IPS-18a (cell line): ENCODE results near the gene ABCB8.

Experiments used
- H3K27ac ChIP-seq: one replicate; pipeline ENCODE4 v1.5.1; 2013; ENCODE audit warnings: low read length
- H3K27me3 ChIP-seq: one replicate; pipeline ENCODE4 v1.6.1; 2013; ENCODE audit warnings: mild to moderate bottlenecking, low read length; ENCODE audit not compliant: control insufficient read depth, insufficient read depth
- H3K36me3 ChIP-seq: one replicate; pipeline ENCODE4 v1.6.1; 2013; ENCODE audit warnings: low read depth, low read length; ENCODE audit not compliant: control insufficient read depth
- H3K4me1 ChIP-seq: one replicate; pipeline ENCODE4 v1.6.1; 2013; ENCODE audit warnings: low read depth, low read length; ENCODE audit not compliant: control insufficient read depth
- H3K4me3 ChIP-seq: one replicate; pipeline ENCODE4 v1.5.1; 2013; ENCODE audit warnings: low read length
- H3K9ac ChIP-seq: one replicate; pipeline ENCODE4 v1.6.1; 2013; ENCODE audit warnings: mild to moderate bottlenecking, low read length, moderate library complexity
- H3K9me3 ChIP-seq: one replicate; pipeline ENCODE4 v1.6.1; 2013; ENCODE audit warnings: low read depth, low read length; ENCODE audit not compliant: control insufficient read depth

Gene ABCB8

DNA sequence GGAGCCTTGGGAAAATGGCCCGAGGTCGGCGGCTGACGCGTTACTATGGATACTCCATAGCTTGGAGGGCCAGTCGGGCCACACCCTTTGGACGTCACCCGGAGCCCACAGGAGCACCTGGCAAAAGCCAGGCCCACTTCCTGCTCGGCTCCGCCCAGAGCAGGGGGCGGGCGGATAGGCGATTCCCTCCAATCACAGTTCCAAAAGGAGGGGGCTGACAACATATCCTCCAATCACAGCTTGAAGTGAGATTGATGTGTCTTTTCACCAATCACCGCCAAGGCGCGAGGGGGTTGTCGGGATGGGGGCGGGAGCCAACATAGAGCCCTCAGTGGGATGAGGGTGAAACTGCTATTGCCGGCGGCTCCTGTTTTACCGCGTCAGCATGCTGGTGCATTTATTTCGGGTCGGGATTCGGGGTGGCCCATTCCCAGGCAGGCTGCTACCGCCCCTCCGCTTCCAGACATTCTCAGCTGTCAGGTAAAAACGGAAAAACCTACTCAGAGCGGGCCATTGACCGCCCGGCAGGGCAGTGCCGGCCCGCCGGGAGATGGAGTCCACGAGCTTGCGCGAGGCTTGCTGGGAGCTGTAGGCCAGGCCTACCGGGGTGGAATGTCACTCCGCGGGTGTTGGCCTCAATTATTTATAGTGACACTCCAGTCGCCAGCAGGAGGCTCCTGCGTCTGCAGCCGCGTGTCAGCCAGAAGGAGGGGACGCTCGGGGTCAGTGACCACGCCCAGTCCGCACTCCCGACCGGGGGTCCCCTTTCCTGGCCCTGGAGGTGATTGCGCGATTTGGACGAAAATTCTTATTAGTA is at the start of gene ABCB8:
Gene ABCB8 (plus strand): TSS at position 320 of the 817 bp plus-strand sequence. CDS start 66 bp downstream, at position 386.
- Histone ChIP-seq H3K4me1 (peaks cover 6% of the 10 kb centered on the region), H3K9ac (peak within 1 kb of the TSS; percentile 58), H3K9me3 (no peaks in the 10 kb centered on the region), H3K36me3 (no peaks in the 10 kb centered on the region), H3K27ac (no peak within 1 kb of the TSS), H3K4me3 (peak within 1 kb of the TSS; percentile 96), H3K27me3 (peaks cover 9% of the 10 kb centered on the region)

GRCh38 chr7:150979713-150980390 is 48.4 kb upstream of the ABCB8 start:
- peak overlapping the region; percentile 75 for H3K4me3 ChIP-seq
- H3K4me1 ChIP-seq = peaks cover 36% of the 10 kb centered on the region
- no peak overlapping the region for H3K27ac ChIP-seq
- peak overlapping the region; percentile 12 for H3K9ac ChIP-seq
- peaks cover 64% of the 10 kb centered on the region for H3K27me3 ChIP-seq
- H3K9me3 ChIP-seq = no peaks in the 10 kb centered on the region
- H3K36me3 ChIP-seq = no peaks in the 10 kb centered on the region

DNA sequence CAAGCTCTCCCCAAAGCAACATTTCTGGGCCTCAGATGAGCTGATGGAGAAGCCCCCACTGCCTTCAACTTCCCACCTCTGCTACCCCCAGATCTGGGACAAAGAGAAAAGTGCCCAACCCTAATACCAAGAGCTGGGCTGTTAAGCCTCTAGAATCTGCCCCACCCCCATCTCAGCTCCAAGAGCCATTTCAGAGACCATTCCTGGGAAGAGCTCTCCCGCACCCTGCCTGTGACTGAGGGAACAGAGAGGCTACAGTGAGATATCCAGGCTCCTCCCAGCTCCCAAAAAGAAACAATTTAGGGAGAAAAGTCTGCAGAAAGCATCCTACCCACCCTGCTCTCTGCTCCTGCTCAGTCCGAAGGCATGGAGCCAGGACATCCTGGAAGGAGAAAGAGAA is 47.6 kb upstream of the ABCB8 start:
- H3K36me3 ChIP-seq = no peaks in the 10 kb centered on the region
- H3K4me1 ChIP-seq = peaks cover 30% of the 10 kb centered on the region
- H3K27me3 ChIP-seq = peaks cover 57% of the 10 kb centered on the region
- no peak overlapping the region for H3K9ac ChIP-seq
- H3K4me3 ChIP-seq = peak overlapping the region; percentile 13
- no peak overlapping the region for H3K27ac ChIP-seq
- no peaks in the 10 kb centered on the region for H3K9me3 ChIP-seq

GRCh38 chr7:150981644-150982043 is 46.6 kb upstream of the ABCB8 start:
- Histone ChIP-seq H3K36me3 (no peaks in the 10 kb centered on the region), H3K4me3 (no peak overlapping the region), H3K9me3 (no peaks in the 10 kb centered on the region), H3K27ac (no peak overlapping the region), H3K4me1 (peaks cover 21% of the 10 kb centered on the region), H3K9ac (no peak overlapping the region), H3K27me3 (peaks cover 48% of the 10 kb centered on the region)

DNA sequence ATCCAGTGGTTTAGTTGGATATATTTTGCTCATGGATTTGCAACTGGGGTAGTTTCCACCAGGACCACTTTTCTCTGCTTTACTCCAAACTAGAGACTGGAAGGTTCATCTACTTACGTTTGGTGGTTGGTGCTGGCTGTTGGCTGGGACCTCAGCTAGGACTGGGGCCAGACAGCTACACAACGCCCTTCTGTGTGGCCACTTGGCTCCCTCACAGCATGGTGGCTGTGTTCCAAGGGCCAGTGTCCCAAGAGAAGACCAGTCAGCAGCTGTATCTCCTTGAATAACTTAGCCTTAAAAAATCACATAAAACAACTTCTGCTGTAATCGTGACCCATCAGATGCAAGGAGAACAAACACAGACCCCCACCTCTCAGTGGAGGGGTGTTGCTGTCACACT is 45.9 kb upstream of the ABCB8 start:
- Histone ChIP-seq H3K27me3 (peaks cover 40% of the 10 kb centered on the region), H3K4me3 (no peak overlapping the region), H3K27ac (no peak overlapping the region), H3K36me3 (no peaks in the 10 kb centered on the region), H3K9me3 (no peaks in the 10 kb centered on the region), H3K9ac (no peak overlapping the region), H3K4me1 (peaks cover 15% of the 10 kb centered on the region)

- no peak overlapping the region for H3K27ac ChIP-seq
- peaks cover 17% of the 10 kb centered on the region for H3K4me1 ChIP-seq
- peaks cover 38% of the 10 kb centered on the region for H3K27me3 ChIP-seq
Measured at GRCh38 chr7:150983893-150984368, 44.3 kb upstream of the ABCB8 start.

DNA sequence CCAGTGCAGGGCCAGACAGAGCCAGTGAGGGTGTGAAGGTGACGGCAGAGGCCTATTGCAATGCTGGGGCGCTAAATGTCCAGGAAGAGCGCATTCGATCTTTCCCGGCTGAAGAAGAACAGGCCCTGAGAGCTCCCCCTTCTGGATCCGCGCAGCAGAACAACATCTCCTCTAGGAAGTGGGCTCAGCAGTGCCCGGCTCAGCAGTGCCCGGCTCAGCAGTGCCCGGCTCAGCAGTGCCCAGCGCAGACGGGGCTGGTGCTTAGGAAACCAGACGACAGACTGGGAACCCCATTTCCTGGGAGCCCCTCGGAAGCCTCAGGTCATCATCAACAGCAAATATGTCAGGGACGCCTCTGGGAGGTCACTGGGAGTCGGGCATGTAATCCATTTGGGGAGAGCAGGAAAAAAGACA is 42.1 kb upstream of the ABCB8 start:
- no peak overlapping the region for H3K27ac ChIP-seq
- H3K36me3 ChIP-seq = no peaks in the 10 kb centered on the region
- H3K9me3 ChIP-seq = no peaks in the 10 kb centered on the region
- no peak overlapping the region for H3K4me3 ChIP-seq
- H3K4me1 ChIP-seq = peaks cover 5% of the 10 kb centered on the region
- peaks cover 22% of the 10 kb centered on the region for H3K27me3 ChIP-seq
- H3K9ac ChIP-seq = no peak overlapping the region

More at GRCh38 chr7:150983893-150984368, 44.3 kb upstream of the ABCB8 start:
- Histone ChIP-seq H3K4me3 (no peak overlapping the region), H3K36me3 (no peaks in the 10 kb centered on the region), H3K9ac (no peak overlapping the region), H3K9me3 (no peaks in the 10 kb centered on the region)

- no peak overlapping the region for H3K4me3 ChIP-seq
- H3K27me3 ChIP-seq = peaks cover 17% of the 10 kb centered on the region
- H3K9me3 ChIP-seq = no peaks in the 10 kb centered on the region
- H3K9ac ChIP-seq = no peak overlapping the region
- no peak overlapping the region for H3K27ac ChIP-seq
- H3K36me3 ChIP-seq = no peaks in the 10 kb centered on the region
- H3K4me1 ChIP-seq = peaks cover 5% of the 10 kb centered on the region
Measured at GRCh38 chr7:150986556-150986955, 41.7 kb upstream of the ABCB8 start.

DNA sequence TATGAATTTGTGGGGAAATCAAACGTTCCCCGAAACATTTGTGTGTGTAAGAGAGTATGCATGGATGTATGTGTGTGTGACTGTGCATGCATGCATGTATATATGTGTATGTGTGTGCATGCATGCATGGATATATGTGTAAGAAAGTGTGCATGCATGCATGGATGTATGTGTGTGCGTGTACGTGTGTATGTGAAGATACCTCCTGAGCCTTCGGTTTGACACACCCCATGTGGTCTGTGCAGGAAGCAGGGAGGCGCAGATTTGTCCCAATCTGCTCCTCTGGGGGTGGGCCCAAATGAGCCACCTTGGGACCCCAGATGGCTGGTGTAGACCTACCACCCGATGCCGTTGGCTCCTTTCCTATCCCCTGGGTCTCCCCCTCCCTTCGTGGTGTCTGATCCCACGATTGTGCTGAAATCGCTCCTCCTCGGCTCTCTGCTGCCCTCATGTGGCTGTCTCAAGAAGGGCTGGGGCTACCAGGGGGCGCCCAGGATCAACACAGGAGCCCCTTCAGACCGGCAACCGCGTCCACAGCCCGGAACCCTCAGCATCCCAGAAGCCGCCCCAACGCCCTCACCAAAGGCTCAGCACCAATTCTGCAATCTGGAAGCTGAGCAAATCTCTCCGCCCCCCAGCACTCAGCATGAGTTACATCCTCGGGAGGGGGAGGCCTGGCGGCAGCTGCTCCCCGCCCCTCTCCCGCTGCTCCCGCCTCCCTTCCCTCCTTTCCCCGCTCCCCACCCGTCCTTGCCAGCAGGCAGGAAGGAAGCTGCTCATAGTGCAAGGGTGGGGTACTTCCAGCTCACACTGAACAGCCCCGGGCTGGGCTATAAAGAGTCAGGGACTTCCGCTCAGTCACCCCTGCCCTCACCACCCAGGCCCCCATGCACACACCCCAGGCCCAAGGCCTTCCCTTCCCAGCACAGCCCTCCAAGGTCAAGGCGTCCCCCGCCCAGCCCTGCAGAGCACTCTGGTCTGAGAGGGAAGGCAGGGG is 39.7 kb upstream of the ABCB8 start:
- Histone ChIP-seq H3K9me3 (no peaks in the 10 kb centered on the region), H3K4me1 (peaks cover 12% of the 10 kb centered on the region), H3K27me3 (peaks cover 1% of the 10 kb centered on the region), H3K27ac (no peak overlapping the region), H3K36me3 (no peaks in the 10 kb centered on the region), H3K9ac (no peak overlapping the region), H3K4me3 (peak overlapping the region; percentile 58)

GRCh38 chr7:150989456-150989855 is 38.8 kb upstream of the ABCB8 start:
- H3K4me1 ChIP-seq = peaks cover 12% of the 10 kb centered on the region
- H3K27ac ChIP-seq = no peak overlapping the region
- H3K9ac ChIP-seq = no peak overlapping the region
- H3K9me3 ChIP-seq = no peaks in the 10 kb centered on the region
- no peaks in the 10 kb centered on the region for H3K36me3 ChIP-seq
- no peaks in the 10 kb centered on the region for H3K27me3 ChIP-seq
- H3K4me3 ChIP-seq = no peak overlapping the region
